Suprapubic skin (tissue), 4 donors: ENCODE measurements around the gene TNFRSF11A.

ENCODE experiments used
- CTCF ChIP-seq, 2 donors: fragments of 200-600 bp in 1 of 2; fragments of 450-650 bp in 1 of 2; sonication (generic) in 1 of 2; IDR thresholded peaks; one replicate each; pipeline ENCODE4 v1.5.1; 2016 to 2019; ENCODE audit warnings: antibody characterized with exemption in 2 of 2, mild to moderate bottlenecking in 1 of 2, moderate library complexity in 1 of 2
- EP300 ChIP-seq: sonication (generic); formaldehyde crosslinking; IDR thresholded peaks from one replicate; pipeline ENCODE4 v1.6.1; 2017; ENCODE audit warnings: antibody characterized with exemption
- POLR2A ChIP-seq, 2 donors: fragments of 450-650 bp; IDR thresholded peaks; one replicate each; pipeline ENCODE4 v1.6.1; 2017; ENCODE audit warnings: antibody characterized with exemption in 2 of 2, mild to moderate bottlenecking in 2 of 2, moderate library complexity in 2 of 2
- POLR2AphosphoS5 ChIP-seq, 3 donors: sonication (generic); formaldehyde crosslinking; IDR thresholded peaks; one replicate each; pipeline ENCODE4 v1.6.1; 2017; ENCODE audit warnings: antibody characterized with exemption in 3 of 3

GRCh38 chr18:62370366-62370765 lies 45.3 kb downstream of the TNFRSF11A start:
- no peak for TF ChIP-seq EP300
- TF ChIP-seq CTCF (IDR thresholded peaks at IDR 0.05): no peak
- TF ChIP-seq POLR2A (IDR thresholded peaks at IDR 0.05): no peak
- no peak for TF ChIP-seq POLR2AphosphoS5 (IDR thresholded peaks at IDR 0.05)
